ENCODE data around the gene ELAC1. TPM values are rescaled to one million over a fixed set of nuclear protein-coding genes. Genes with fewer than 3 reads are reported as not detected.
"Not testable (repeated sequence)": the region's sequence is repeated elsewhere in the genome, so short reads cannot be mapped to it uniquely, and the experiment has no call there.

Gene ELAC1
- total RNA-seq = 5.6 TPM
- long read RNA-seq, partial matches to known transcripts = 0 of 1 reads
- long read RNA-seq, other reads (novel, unspliced or antisense) = 0 of 1 reads

DNA sequence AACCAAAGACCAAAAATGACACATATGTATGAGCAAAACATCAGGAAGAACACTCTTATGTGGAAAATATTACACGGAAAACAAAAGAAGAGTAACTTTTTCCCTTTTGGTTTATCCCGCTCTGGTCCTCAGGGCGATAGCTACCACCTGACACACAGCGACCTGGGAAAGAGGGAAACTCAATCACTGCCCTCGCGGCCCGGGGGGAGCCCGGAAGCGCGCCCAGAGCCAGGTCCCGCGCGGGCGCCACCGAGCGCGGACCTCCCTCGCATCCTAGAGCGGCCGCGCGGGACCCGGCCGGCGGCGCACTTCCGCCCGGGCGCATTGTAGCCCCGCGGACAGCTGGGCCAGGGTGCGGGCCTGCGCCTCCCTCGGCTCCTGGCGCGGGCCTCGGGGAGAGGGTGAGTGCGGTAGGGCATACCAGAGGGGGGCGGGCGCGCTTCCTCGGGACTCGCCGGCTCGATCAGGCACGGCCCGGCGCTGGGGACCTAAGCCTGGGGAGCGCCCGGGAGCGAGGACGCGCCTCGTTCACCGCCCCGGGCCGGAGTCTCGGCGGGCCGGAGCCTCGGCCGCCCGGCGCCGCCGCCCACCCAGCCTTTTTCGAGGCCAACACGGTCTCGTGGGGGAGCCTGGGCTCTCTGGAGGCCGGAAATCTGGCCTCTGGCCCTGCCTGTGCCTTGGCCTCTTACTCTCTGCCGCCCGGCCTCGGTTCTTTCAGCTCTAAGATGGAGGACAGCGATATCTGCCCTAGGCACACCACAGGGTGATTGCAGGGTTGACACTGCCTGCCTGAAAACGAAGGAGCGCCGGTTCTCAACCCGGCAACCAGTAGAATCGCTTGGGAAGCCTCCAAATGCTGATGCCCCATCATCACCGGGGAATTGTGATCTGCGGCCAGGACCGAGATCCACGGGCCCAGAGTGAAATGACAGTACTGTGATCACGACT, at the start of gene ELAC1:
TSS of gene ELAC1 (plus strand) at position 327 of the 948 bp plus-strand sequence. CDS start 6,365 bp downstream, outside the sequence.
- intact Hi-C loops (cut with DNase I) = loop anchor here (2.0 kb wide), 1 partner anchor 63 kb away; the partner anchor contains the start of gene SMAD4
- peak; percentile 90 for DNase-seq (ENCODE audit: missing footprints)
- ATAC-seq = peak; percentile 98

DNA sequence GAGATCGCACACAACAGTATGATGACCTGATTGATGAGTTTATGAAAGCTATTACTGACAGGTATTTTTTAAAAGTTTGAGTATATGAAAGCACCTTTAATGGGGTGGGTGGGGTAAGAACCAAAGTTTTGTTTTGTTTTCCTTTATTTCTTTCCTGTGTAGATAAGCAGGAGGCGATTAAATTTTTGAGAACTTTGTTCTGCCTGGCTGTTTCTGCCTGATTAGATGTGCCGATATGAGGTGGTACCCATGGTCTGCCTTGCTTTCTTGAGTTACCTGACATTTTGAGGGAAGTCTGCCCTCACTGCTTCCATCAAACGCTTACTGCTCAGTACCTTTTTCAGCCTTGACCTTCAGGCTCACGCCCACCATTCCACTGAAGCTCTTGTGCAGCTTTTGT, 49.7 kb upstream of the ELAC1 start:
- intact Hi-C loops (cut with DNase I) = no loop called here
- DNase-seq (ENCODE audit: missing footprints) = no peak
- ATAC-seq = no peak

- intact Hi-C loops (cut with DNase I) = no loop called here
- ATAC-seq = no peak
- DNase-seq (ENCODE audit: missing footprints) = no peak
Observed at GRCh38 chr18:50924372-50924771, 43.5 kb upstream of the ELAC1 start.

DNA sequence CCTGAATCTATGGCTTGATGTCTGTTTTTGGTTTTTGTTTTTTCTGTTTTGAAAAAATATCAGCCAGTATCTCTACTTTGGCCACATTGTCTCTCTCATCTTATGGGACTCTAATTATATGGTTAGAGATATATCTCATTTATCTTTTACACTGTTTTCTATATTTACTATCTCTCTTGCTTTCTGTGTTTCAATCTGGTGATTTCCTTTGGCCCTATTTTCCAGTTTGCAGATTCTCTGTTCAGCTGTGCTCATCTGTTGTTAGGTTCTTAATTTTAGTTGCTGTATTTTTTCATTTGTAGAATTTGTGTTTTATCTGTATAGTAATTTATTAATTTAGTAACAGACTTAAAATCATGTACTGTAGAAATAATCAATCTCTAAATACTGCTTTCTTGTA, 41.3 kb upstream of the ELAC1 start:
- DNase-seq (ENCODE audit: missing footprints) = no peak
- no peak for ATAC-seq
- intact Hi-C loops (cut with DNase I) = no loop called here

GRCh38 chr18:50928551-50928950, 39.3 kb upstream of the ELAC1 start:
- DNase-seq (ENCODE audit: missing footprints) (no peak), ATAC-seq (no peak)
- intact Hi-C loops (cut with DNase I) = no loop called here

- intact Hi-C loops (cut with DNase I) = no loop called here
- no peak for ATAC-seq
- no peak for DNase-seq (ENCODE audit: missing footprints)
Observed at GRCh38 chr18:50933684-50934083, 34.2 kb upstream of the ELAC1 start.

DNA sequence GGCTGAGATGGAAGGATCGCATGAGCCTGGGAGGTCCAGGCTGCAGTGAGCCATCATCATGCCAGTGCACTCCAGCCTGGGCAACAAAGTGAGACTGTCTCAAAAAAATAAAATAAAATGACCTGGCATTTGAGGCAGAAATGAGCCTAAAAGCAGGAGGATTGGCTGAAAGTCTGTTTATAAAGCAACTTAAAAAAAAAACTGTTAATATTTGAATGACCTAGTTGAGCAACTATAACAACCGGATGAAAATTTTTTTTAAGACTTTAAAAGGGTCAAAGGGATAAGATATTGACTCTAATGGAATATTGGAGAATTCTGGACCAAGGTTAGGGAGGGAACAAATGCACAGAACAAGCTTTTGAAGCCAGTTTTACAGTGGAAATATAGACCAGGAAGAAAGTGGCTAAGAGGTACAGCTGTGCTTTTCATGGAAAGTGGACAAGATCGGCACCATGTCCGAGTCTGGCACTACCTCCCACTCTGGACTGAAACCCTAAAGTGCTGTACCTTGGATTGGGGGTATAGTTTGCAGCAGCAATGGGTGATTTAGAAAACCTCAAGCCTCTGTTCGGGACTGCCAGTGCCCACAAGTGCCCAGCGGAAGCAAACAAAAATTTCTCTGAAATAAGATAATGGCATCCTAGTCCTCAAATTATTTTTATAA, 33.2 kb upstream of the ELAC1 start:
- intact Hi-C loops (cut with DNase I) = no loop called here
- no peak for ATAC-seq

GRCh38 chr18:50935493-50936191, 32.2 kb upstream of the ELAC1 start:
- ATAC-seq = no peak
- no peak for DNase-seq (ENCODE audit: missing footprints)
- intact Hi-C loops (cut with DNase I) = no loop called here

More for the DNA sequence above, 33.2 kb upstream of the ELAC1 start:
- no peak for DNase-seq (ENCODE audit: missing footprints)

DNA sequence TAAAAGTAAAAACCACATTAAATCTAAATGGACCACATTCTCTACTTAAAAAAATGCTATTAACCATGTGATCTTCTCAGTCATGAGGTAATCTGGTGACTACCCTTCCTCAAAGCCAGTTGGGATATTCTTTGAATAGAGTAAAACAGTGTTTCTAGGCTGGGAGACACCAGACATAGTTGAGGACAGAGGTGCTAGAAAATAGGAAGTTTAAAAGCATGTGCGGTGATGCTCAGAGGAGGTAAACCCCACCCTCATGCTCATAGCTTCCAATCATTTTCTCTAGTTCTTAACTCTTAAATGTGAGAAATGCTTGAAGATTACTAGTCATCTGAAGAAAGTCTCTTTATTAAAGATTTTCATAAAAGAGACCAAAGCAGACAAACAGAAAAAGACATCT, 30.7 kb upstream of the ELAC1 start:
- intact Hi-C loops (cut with DNase I) = no loop called here
- DNase-seq (ENCODE audit: missing footprints) (no peak), ATAC-seq (no peak)

- intact Hi-C loops (cut with DNase I) = no loop called here
- DNase-seq (ENCODE audit: missing footprints) = no peak
- ATAC-seq = no peak
Observed at GRCh38 chr18:50938912-50939311, 28.9 kb upstream of the ELAC1 start.

DNA sequence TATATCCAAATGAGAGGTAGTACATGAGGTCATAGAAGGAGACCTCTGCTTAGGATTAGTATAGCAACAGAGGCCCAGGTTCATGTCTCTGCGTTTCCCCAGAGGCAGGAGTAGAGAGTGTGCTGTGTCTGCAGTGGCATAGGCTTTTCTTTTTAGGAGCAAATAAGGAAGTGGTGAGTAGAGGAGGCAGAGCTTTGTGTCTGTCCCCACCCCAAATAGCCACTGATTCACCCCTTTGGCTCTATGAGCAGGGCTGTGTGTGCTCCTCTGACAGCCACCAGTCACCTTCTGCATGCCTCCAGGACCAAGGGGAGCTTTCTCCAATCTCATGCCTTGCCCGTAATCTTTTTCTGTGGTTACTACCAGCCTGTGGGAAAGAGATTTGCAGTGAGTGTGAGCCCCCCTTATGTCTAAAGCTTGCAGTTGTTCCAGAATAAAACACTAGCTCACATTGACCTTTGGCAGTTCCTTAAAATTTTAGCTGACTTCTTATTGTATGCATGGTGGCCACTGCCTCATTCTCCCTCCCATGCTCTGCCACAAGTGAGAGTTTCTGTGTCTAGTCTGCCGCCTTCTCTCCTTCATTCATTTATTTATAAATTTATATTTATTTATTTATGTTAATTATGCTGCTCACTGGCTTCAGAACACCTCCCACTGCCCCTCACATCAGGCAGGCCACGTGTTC, 23.5 kb upstream of the ELAC1 start:
- peak; percentile 72 for ATAC-seq
- no peak for DNase-seq (ENCODE audit: missing footprints)
- intact Hi-C loops (cut with DNase I) = no loop called here

DNA sequence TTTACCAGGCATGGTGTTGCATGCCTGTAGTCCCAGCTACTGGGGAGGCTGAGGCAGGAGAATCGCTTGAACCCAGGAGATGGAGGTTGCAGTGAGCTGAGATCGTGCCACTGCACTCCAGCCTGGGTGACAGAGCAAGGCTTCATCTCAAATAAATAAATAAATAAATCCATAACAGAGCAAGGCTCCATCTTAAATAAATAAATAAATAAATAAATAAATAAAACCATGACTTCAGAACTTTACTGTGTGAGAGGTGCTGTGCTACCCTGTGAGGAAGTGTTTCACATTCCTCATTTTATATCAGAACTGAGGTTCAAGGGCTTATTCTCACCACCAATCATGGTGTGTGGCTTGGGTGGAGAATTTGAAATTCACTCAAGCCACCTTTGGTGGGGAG, 21.9 kb upstream of the ELAC1 start:
- intact Hi-C loops (cut with DNase I); DNase-seq (ENCODE audit: missing footprints); ATAC-seq: not testable (repeated sequence)

DNA sequence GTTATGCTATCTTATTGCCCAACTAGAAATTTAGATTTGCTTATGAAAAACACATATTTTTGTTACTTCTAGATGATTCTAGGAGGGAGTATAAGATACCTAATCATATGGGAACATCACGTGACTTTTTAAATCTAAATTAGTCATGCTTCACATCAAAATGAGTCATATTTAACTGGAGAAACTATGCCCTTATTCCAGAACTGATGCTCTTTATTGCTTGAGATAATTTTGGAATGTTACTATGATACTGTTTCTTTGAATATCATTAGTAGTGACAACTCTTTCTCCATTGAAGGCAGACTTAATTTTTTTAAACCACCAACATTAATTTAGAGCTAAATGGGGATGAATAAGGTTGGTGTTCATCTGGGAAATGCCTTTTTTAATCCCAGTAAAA, 19.9 kb upstream of the ELAC1 start:
- DNase-seq (ENCODE audit: missing footprints) (no peak), ATAC-seq (no peak)
- intact Hi-C loops (cut with DNase I) = no loop called here

GRCh38 chr18:50949185-50949584, 18.7 kb upstream of the ELAC1 start:
- ATAC-seq (no peak), DNase-seq (ENCODE audit: missing footprints) (no peak)
- intact Hi-C loops (cut with DNase I) = no loop called here

GRCh38 chr18:50950626-50951025, 17.2 kb upstream of the ELAC1 start:
- intact Hi-C loops (cut with DNase I) = no loop called here
- DNase-seq (ENCODE audit: missing footprints) (no peak), ATAC-seq (no peak)

DNA sequence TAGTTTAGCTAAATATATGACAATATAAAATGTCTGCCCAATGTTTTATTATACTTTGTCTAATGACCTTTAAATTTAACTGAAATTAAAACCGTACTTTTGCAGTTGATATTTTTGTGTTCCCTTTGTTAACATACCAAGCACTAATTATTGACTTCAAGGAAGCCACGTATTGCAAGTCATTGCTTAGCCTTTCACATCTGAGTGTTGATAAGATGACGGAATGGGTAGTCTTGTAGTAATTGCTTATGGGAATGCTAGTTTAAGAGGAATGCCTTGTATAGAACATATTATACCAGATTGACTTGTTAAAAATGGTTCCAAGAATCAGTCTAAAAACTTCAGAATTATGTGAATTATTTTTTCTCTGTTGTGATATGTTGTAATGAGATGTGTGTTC, 14.0 kb upstream of the ELAC1 start:
- ATAC-seq (no peak), DNase-seq (ENCODE audit: missing footprints) (no peak)
- intact Hi-C loops (cut with DNase I) = no loop called here

- ATAC-seq (no peak), DNase-seq (ENCODE audit: missing footprints) (no peak)
- intact Hi-C loops (cut with DNase I) = no loop called here
Observed at GRCh38 chr18:50955253-50955652, 12.6 kb upstream of the ELAC1 start.

- intact Hi-C loops (cut with DNase I) = no loop called here
- ATAC-seq = no peak
- DNase-seq (ENCODE audit: missing footprints) = no peak
Observed at GRCh38 chr18:50956116-50956515, 11.7 kb upstream of the ELAC1 start.

DNA sequence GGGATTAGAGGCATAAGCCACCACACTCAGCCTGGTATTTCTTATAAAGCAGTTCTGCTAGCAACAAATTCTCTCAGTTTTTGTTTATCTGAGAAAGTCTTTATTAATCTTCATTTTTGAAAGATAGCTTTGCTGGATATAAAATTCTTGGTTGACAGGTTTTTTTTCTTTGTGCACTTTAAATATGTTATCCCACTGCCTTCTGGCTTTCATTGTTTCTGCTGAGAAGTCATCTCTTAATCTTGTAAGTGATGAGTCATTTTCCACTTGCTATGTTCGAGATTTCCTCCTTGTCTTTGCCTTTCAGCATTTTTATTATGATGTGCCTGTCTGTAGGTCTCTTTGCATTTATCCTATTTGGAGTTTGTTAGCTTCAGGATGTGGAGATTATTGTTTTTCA, 5.9 kb upstream of the ELAC1 start:
- intact Hi-C loops (cut with DNase I) = no loop called here
- DNase-seq (ENCODE audit: missing footprints) (no peak), ATAC-seq (no peak)
